GM21786 (cell line): ENCODE measurements around the gene UNCX.
"Not testable (repeated sequence)": the region's sequence is repeated elsewhere in the genome, so short reads cannot be mapped to it uniquely, and the experiment has no call there.

Experiments used
- ATAC-seq: cut with Tn5 transposase; IDR thresholded peaks from one replicate; pipeline ENCODE4 v1.9.1; 2021; ENCODE audit not compliant: unreplicated experiment

Gene UNCX

DNA sequence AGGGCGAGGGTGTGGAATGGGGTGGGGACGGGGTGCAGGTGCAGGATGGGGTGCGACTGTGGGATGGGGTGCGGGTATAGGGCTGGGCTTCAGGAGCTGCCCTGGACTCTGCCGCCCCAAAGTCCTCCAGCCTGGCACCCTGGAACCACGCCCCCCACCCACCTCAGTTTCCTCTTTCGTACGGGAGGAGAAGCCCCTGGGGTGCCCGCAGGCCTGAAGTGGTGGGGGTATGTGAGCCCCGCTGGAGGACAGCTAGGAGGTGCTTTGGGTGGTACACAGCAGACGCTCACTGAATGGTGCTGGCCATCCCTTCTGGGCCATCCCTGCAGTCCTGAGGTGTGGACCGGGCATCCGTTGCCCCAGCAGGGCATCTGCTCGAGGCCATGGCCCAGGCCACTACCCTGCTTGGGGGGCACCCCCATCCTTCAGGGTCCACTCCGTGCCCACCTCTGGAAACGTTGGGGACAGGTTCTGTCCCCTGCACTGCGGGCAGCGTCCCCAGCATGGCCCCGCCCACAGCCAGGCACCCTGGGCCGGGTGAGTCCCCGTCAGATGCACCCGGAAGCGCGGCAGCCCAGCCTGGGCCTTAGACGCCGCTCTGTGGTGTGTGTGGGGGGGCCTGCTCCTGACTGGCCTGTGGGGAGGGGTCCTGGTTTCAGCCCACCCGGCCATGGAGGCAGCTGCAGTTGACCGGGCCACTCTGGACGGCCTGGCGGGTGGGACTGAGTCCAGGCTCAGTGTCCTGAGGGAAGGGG lies 41.6 kb downstream of the UNCX start:
- no peak for ATAC-seq

DNA sequence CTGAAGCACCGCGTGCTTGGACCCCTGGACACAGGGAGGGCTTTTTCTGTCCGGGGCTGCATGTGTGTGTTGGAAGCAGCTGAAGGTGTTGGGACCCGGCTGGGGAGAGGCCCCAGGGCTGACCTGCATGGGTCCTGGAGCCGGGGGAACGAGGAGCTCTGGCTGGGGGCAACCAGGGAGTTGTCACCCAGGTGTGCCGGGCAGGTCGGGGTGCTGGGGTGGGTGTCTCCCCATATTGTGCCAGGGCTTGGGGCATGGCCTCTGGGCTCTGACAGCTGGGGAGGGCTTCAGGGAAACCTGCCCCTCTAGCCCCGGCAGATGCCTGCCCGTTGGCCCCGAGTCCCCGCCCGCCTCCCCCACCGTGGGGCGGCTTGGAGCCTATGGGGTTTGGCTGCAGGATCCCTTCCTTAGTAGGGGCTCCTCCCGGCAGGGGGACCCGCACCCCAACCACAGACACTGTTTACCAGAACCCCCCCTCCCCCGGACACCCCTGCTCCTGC lies 42.3 kb downstream of the UNCX start:
- ATAC-seq: no peak

DNA sequence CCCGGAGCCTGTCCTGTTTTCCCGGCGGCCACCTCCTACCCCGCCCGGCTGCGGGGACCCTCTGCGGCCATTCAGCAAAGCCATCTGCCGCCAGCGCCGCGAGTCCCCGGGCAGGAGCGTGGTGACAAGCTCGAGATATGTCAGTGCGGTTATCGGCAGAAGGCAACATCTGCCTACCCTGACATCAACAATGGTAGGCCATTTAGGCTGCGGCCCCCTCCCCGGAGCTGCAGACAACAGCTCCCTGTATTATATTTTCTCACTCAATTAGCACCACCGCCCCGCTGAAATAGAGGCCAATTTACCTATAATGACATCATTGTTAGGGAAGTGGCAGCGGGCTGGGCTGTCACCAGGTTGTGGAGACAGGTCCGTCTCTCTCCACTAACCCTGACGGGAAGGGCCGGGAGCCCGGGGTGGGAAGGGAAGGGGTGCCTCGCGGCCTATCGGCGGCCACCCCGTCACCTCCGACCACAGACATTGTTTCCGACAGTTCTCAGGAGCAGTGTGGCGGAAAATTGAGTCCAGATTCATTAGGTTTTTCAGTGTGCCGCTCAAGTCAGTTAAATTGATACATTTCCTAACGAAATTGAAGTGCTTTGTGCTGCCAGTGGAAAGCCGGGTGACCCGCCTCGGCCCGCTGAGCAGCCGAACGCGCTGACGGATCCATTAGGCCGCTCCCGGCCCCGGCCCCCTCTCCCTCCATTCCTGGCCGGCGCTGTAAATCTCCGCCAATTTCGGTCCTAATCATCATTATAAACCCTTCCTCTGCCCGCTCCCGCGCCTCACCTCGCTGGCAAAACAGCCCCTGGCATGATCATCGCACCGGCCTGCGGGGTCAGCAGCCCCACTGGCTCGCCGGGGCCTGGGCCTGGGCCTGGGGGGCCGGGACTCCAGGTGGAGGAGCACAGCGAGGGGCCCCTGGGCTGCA lies 43.0 kb downstream of the UNCX start:
- no peak for ATAC-seq

DNA sequence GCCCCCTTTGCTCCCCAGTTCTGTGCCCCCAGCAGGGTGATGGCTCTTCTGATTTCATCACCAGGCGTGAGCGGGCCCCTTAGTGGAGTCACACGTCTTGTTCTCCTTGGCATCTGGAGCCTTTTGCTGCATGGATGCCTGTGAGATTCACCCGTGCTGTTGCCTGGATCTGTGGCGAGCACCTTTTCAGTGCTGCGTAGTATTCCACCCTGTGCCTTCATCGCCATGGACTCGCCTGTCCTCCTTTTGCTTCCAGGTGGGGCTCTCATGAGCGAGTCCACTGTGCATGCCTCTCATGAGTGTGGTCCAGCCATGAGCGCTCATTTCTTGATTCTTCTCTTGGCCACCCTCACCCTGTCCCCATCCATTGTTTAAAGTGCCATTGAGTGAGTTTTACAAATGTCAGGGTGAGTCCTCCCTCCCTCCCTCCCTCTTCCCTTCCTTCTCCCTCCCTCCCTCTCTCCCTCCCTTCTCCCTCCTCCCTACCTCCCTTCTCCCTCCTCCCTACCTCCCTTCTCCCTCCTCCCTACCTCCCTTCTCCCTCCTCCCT lies 44.0 kb downstream of the UNCX start:
- ATAC-seq: no peak

DNA sequence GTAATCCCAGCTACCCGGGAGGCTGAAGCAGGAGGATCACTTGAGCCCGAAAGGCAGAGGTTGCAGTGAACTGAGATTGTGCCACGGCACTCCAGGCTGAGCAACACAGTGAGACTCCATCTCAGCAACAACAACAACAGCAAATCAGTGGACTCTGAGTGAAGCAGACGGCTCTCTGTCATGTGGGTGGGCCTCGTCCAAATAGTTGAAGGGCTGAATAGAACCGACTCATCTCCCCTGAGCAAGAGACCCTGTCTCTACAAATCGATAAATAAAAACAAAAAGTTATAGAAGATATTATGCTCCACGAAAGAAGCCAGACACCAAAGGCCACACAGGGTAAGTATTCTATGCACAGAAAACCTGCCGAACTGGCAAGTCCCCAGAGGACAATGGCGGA lies 45.9 kb downstream of the UNCX start:
- no peak for ATAC-seq

DNA sequence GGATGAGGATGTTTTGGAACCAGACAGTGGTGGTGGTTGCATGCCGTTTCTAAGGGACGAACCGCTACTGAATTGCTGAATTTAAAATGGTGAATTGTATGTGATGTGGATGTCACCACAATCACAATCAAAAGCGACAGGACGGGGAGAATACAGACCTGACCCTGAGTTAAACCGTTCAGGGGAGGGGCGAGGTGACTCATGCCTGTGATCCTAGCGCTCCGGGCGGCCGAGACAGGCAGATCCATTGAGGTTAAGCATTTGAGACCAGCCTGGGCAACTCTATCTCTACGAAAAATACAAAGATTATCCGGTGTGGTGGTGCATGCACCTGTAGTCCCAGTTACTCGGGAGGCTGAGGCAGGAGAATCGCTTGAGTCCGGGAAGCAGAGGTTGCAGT lies 46.4 kb downstream of the UNCX start:
- no peak for ATAC-seq

DNA sequence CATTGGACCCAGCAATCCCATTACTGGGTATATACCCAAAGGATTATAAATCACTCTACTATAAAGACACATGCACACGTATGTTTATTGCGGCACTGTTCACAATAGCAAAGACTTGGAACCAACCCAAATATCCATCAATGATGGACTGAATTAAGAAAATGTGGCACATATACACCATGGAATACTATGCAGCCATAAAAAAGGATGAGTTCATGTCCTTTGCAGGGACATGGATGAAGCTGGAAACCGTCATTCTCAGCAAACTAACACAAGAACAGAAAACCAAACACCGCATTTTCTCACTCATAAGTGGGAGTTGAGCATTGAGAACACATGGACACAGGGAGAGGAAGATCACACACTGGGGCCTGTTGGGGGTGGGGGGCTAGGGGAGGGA lies 47.2 kb downstream of the UNCX start:
- ATAC-seq: not testable (repeated sequence)

DNA sequence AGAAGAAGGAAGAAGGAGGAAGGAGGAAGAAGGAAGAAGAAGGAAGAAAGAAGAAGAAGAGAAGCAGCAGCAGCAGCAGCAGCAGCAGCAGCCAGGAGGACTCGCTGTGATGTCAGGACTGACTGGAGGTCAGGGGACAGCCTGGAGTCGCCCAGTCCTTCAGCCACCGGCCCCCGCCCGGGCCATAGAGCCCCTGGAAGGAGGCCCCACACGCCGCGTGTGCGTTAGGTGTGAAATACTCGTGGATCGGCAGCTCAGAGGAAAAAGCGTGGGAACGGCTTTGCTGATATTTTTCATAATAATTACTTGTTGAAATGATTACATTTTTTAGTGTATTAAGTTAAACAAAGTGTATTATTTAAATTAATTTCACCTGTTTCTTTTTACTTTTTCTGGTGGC lies 48.4 kb downstream of the UNCX start:
- no peak for ATAC-seq

DNA sequence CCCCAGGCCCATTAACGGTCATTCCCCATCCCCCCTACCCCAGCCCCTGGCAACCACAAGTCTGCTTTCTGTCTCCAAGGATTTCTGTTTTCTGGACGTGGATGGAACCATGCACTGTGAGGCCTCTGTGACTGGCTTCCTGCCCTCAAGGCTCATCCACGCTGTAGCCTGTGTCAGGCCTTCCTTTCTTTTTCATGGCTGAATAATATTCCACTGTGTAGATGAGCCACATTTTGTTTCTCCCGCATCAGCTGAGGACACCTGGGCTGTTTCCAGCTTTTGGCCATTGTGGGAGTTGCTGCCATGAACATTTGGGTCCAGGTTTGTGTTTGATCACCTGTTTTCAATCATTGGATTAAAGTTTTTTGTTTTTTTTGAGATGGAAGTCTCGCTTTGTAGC lies 50.0 kb downstream of the UNCX start:
- no peak for ATAC-seq

DNA sequence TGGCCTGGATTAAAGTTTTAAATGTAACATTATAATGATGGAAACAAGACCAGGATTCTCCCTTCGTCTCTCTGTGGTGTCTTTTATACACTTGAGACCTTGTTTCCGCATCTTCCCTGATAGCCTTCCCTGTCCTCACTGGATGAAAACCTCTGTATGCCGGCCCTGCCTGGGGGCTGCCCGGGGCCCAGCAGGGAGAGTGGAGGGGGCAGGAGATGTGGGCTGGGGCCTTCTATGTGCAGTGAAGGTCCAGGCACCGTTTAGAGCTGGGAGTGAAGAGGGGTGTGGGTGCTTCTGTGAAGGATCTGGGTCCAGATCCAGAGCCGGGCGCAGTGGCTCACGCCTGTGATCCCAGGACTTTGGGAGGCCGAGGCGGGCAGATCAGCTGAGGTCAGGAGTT lies 50.7 kb downstream of the UNCX start:
- ATAC-seq: no peak

DNA sequence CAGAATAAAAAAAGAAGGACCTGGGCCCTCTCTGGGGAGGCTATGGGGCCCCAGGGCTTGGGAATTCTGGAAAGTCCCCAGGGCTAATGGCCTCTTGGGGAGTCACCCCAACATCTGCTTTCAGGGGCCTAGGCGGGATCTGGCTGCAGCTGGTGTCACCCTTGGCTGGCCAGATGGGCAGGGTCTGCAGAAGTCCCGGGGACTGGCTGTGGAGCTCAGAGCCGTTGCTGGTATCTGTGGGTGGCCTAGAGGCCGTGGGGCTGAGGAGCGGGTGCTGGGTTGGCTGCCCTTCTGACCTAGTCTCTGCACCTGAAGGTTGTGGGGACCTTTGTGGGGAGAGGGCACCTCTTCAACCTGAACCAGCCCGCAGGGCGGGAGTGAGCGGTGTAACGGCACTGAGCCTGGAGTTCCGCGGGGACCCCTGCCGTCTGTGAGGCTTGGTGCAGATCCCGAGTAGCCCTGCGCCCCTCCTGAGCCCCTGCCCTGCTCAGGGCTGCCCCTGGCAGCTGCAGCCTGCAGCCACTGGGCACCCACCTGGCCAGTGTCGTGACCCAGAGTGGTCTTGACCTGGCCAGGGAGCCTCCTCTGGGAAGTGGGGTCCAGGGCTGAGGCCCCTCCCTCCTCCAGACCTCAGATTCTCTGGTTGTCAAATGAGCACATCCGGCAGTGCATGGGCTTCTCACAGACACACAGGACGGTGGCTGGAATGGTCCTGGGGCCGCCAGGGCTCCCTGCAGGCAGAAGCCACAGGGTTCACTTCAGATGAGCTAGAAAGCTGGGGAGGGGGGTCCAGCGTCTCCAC lies 51.5 kb downstream of the UNCX start:
- ATAC-seq: no peak

DNA sequence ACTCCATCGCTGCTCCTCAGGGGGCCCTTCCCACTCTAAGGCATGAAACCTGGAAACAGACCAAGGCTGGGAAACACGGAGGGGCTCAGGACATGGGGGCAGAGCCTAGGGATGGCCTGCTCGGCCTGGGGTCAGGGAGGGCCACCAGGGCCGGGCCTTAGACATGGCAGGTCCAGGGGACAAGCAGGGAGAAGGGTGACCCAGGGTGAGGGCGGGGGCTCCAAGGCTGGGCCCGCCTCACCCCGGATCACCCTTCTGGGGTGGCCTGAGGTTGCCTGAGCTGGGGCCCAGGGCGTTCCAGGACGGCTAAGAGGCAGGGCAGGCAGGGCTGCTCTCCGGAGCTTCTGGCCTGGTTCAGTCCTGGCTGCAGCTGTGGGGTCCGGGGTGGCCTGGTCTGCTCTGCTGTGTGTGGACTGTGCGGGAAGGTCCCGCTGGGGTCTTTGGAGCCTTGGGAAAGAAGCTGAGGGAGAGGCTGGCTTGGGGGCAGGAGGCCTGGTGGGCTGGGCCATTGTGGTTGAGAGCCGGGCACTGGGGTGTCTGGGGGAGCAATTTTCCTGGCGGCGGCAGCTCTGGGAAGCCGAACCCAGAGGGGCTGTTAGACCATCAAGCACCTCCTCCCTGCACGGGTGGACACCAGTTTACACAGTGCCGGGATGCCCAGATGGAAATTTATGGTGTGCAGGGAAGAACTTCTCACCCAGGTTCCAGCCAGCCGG lies 52.2 kb downstream of the UNCX start:
- ATAC-seq: no peak

DNA sequence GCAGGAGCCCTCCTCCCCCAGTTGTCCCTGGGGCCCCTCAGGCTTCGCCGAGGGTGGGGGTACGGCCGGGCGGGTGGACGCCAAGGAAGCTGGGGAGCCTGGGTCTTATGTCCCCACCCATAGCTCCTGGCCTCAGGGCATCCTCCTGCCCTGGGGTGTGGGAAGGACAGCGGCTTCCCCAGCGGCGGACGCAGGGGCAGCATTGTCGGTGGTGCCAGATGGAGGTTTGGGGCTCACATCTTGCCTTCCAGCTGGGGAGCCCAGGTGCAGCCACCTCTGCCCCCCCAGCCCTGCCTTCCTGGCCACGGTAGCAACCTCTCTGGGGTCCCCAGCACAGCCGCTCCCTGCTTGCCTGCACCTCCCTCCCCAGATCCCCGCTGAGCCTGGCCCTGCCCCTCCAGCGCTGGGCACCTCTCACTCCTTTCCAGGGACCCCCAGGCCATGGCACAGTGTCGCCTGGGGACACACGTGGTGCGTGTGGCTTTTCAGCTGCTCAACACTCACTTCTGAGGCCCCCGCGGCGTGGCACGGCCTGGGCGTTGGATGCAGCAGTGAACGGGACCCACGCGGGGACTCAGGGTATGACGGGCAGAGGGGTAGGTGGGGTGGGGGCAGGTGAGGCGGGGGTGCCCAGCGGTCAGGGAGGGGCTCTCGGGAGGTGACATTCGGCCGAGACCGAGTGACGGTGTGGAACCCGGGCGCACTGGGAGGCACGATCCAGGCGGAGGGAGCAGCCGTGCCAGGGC lies 53.1 kb downstream of the UNCX start:
- ATAC-seq: no peak
